Esophagus (tissue), 2 donors: Measurements from ENCODE around the gene DCLK3. TPM values are rescaled to one million over a fixed set of nuclear protein-coding genes. Genes with fewer than 3 reads are reported as not detected.

Experiments used
- H3K27ac ChIP-seq, 2 donors: one replicate each; pipeline ENCODE4 v1.5.1; 2013; ENCODE audit warnings: low read depth in 2 of 2, mild to moderate bottlenecking in 2 of 2, inconsistent platforms in 1 of 2, low read length in 1 of 2, moderate library complexity in 1 of 2
- H3K27me3 ChIP-seq, 2 donors: one replicate each; pipeline ENCODE4 v1.6.1; 2013; ENCODE audit warnings: low read length in 2 of 2, control low read depth in 1 of 2, mild to moderate bottlenecking in 1 of 2; ENCODE audit not compliant: insufficient read depth in 2 of 2, control insufficient read depth in 1 of 2
- H3K36me3 ChIP-seq, 2 donors: one replicate each; pipeline ENCODE4 v1.6.1; 2013; ENCODE audit warnings: low read length in 1 of 2; ENCODE audit not compliant: control insufficient read depth in 2 of 2, insufficient read depth in 2 of 2
- H3K4me1 ChIP-seq, 2 donors: one replicate each; pipeline ENCODE4 v1.6.1; 2013; ENCODE audit warnings: low read length in 1 of 2; ENCODE audit not compliant: control insufficient read depth in 2 of 2, insufficient read depth in 2 of 2
- H3K4me3 ChIP-seq, 2 donors: one replicate each; pipeline ENCODE4 v1.5.1; 2013; ENCODE audit warnings: low read length in 2 of 2, mild to moderate bottlenecking in 2 of 2, low read depth in 1 of 2, moderate library complexity in 1 of 2
- H3K9me3 ChIP-seq, 2 donors: one replicate each; pipeline ENCODE4 v1.6.1; 2013; ENCODE audit warnings: mild to moderate bottlenecking in 2 of 2, low read depth in 1 of 2, low read length in 1 of 2, moderate library complexity in 1 of 2; ENCODE audit not compliant: control insufficient read depth in 2 of 2, insufficient read depth in 1 of 2
- WGBS, 2 donors: extraction: QIAGEN DNeasy Blood & Tissue Kit; methylation state at CpG; one replicate each; pipeline ENCODE4 v1.1.7; 2013; 5-methylcytosine and 5-hydroxymethylcytosine counted together
- polyA plus RNA-seq, 2 donors: library from polyadenylated mRNA; stranded (reverse); fragments of 200-250 nt; gene quantifications; one replicate each; pipeline ENCODE4 v1.2.3, GENCODE V29; 2013
- donor health status: healthy with polysubstance abuse.
- donor health status: Bipolar disorder and iron deficiency.

DCLK3 gene
- polyA plus RNA-seq, 2 donors = 0.01 to 0.02 TPM

DNA sequence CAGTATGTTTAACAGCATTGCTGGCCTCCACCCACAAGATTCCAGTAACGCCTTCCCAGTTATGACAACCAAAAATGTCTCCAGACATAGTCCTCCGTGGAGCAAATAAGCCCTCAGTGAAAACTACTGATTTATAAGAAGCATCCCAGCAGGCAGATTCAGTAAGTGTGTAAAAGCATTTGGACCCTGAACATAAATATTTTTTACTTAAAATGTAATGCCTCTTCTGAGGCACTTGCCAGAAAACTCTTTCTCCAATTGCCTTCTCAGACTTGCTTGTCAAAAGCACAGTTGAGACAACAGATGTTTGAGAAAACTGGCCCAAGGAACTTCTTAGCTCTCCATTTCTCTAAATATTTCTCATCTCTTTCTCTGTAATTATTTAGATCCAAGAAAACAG, 31.8 kb upstream of the DCLK3 start:
- H3K9me3 ChIP-seq = no peaks in the 10 kb centered on the region
- no peak overlapping the region for H3K27ac ChIP-seq
- no peaks in the 10 kb centered on the region for H3K36me3 ChIP-seq
- H3K27me3 ChIP-seq = peaks cover 0 to under 1% of the 10 kb centered on the region in 2 donors
- no peaks in the 10 kb centered on the region for H3K4me1 ChIP-seq
- WGBS, 2 donors = 69 to 72% methylated on average over 2 of the region's 2 CpGs
- H3K4me3 ChIP-seq = no peak overlapping the region

DNA sequence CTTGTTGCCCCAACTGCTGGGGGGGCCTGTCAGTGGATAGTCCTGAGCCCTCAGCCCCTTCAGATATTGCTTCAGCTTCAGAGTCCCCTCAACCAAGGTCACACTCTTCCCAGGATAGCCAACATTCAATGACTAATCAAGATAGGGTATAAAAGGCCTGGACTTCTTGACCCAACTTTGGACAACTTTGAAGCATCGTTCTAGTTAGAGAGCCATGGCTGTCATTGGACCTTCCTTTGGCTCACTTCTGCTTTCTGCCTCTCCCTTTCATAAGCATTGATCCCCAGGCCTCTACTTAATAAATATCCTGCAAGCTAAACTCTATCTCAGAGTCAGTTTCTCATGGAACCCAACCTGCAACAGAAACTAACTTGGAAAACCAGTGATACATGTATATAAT, 31.3 kb upstream of the DCLK3 start:
- H3K27ac ChIP-seq = no peak overlapping the region
- no peaks in the 10 kb centered on the region for H3K36me3 ChIP-seq
- H3K4me1 ChIP-seq = no peaks in the 10 kb centered on the region
- 80 to 89% methylated on average over 1 of the region's 1 CpG for WGBS, 2 donors
- H3K9me3 ChIP-seq = no peaks in the 10 kb centered on the region
- H3K4me3 ChIP-seq = no peak overlapping the region
- H3K27me3 ChIP-seq = peaks cover 0 to 4% of the 10 kb centered on the region in 2 donors

DNA sequence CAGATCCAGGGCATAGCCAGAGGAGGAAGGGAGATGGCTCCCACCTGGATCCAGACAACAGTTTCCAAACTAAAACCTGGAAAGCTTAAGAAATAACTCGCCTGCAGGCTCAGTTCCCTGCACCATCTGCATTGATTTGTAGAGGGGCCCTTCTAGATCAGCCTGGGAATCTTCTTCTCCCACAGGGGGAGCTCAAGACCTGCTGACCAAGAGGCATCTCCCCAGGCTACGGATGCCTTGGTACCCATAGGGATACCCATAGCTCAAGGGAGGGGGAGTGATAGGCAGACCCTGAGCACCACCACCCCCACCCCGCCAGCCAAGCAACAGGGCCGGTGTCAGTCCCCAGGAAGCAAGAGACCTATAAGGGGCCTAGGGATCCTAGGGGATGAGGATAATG, 28.0 kb upstream of the DCLK3 start:
- WGBS, 2 donors = 66 to 70% methylated on average over 4 of the region's 4 CpGs
- no peaks in the 10 kb centered on the region for H3K9me3 ChIP-seq
- H3K36me3 ChIP-seq = no peaks in the 10 kb centered on the region
- no peak overlapping the region for H3K27ac ChIP-seq
- H3K27me3 ChIP-seq = peaks cover 0 to 4% of the 10 kb centered on the region in 2 donors
- no peaks in the 10 kb centered on the region for H3K4me1 ChIP-seq
- no peak overlapping the region for H3K4me3 ChIP-seq

DNA sequence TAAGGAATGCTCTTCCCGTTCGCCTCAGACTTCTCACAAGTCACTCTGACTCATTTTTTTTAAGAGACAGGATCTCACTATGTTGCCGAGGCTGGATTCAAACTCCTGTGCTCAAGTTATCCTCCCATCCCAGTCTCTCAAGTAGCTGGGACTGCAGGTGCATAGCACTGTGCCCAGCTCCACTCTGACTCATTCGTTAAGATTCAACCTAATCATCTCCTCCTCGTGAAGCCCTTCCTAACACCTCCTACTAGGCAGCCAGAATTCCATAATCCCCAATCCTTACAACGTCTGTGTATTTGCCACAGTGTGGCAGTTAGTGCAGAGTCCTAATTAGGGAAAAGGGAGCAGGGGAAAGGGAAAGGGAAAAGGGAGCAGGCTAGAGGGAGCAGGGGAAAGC, 26.4 kb upstream of the DCLK3 start:
- no peak overlapping the region for H3K4me3 ChIP-seq
- peaks cover 0 to 4% of the 10 kb centered on the region in 2 donors for H3K27me3 ChIP-seq
- WGBS, 2 donors = 51 to 63% methylated on average over 6 of the region's 6 CpGs
- H3K36me3 ChIP-seq = no peaks in the 10 kb centered on the region
- no peaks in the 10 kb centered on the region for H3K9me3 ChIP-seq
- H3K4me1 ChIP-seq = no peaks in the 10 kb centered on the region
- H3K27ac ChIP-seq = no peak overlapping the region

DNA sequence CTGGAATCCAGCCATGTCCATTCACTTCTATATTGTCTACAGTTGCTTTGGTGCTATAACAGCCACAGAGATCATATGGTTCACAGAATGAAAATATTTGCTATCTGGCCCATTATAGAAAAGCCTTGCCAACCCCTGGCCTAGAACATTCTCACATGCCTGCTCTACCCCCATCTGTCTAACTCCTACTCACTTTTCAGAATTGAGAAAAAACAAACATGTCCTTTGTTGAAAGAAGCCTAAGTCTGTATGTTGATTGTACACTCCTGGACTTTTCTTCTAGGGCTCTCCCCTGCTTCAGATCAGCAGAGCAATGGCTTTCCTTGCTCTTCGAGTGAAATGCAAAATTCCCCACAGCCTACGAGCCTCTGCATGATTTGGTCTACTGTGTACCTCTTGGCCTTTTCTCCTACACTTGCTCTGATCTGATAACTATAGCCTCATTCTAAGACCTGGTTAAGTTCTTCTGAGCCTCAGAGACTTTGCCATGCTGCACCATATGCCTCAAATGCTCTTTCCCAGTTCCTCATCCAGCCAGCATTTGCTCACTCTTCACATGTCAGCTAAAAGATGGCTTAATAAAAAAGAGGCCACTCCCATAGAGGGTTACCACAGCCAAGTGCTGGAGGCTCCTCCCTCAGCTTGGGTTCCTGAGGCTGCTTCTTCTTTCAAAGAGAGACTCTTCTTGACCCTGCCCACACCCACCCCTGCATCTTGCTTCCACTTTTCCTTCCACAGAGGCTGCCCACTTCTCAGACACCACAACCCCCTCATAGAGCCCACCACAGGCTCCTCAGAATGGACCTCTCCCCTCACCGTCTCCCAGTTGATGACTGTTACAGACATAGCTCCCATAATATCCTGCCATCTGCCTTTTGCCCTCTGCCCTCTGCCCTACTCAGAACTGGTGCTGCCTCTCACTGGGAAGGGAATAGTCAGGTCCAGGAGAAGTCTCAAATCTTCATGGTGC, 22.9 kb upstream of the DCLK3 start:
- Histone ChIP-seq H3K27me3 (peaks cover 0 to 4% of the 10 kb centered on the region in 2 donors), H3K4me3 (no peak overlapping the region), H3K9me3 (no peaks in the 10 kb centered on the region), H3K27ac (no peak overlapping the region), H3K4me1 (no peaks in the 10 kb centered on the region), H3K36me3 (no peaks in the 10 kb centered on the region)
- 70 to 83% methylated on average over 3 of the region's 3 CpGs for WGBS, 2 donors

DNA sequence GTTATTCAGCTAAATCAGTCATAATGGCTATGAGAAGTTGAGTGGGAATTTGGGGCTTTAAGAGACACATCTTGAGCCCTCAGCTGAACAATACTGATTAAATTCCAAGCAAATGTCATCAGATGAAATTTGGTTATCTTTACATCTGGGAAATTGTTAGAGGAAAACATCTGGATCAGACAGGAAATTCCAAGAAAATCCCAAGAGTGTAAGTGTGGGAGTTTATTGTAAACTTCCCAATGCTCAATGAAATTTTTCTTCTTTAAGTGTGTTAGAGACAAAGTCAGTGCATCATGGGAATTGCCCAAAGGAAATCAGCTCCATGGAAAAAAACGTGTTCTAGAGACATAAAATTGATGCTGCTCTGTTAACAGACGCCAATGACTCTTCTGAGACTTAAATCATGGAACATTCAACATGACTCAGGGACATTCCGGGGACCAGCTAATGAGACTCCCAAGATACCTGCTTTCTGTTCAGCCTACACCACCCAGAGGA, 19.8 kb upstream of the DCLK3 start:
- no peak overlapping the region for H3K27ac ChIP-seq
- H3K4me1 ChIP-seq = no peaks in the 10 kb centered on the region
- no peaks in the 10 kb centered on the region for H3K9me3 ChIP-seq
- H3K36me3 ChIP-seq = no peaks in the 10 kb centered on the region
- WGBS, 2 donors = 52 to 65% methylated on average over 3 of the region's 3 CpGs
- no peaks in the 10 kb centered on the region for H3K27me3 ChIP-seq
- H3K4me3 ChIP-seq = no peak overlapping the region

DNA sequence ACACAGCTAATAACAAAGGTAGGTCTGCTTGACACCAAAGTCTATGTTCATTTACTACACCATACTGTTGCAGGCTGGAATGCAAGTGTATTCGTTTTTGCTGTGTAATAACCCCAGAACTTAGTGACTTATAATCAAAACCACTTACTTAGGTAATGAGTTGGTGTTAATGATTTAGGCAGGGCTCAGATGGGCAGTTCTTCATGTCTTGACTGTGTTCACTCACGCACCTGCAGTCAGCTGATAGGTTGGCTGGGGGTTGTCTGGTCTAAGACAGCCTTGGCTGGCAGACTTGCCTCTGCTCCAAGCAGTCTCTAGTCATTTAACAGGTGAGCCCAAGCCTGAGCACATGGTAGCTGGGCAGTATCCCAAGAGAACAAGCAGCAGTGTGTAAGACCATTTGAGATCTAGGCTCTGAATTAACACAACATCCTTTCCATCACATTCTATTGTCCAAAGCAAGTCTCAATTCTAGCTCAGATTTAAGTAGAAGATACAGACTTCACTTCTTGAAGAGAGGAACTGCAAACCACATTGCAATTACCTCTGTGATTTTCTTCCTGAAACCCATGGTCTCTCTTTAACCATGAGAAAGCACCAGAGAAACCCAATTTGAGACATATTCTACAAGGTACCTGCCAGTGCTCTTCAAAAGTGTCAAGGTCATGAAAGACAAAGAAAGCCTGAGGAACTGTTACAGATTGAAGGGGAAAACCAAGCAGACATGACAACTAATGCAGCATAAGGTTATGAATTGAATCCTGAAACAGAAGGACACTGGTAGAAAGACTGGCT, 13.3 kb upstream of the DCLK3 start:
- 68 to 80% methylated on average over 2 of the region's 2 CpGs for WGBS, 2 donors
- H3K9me3 ChIP-seq = no peaks in the 10 kb centered on the region
- H3K4me3 ChIP-seq = no peak overlapping the region
- no peaks in the 10 kb centered on the region for H3K27me3 ChIP-seq
- no peak overlapping the region for H3K27ac ChIP-seq
- H3K36me3 ChIP-seq = no peaks in the 10 kb centered on the region
- no peaks in the 10 kb centered on the region for H3K4me1 ChIP-seq

DNA sequence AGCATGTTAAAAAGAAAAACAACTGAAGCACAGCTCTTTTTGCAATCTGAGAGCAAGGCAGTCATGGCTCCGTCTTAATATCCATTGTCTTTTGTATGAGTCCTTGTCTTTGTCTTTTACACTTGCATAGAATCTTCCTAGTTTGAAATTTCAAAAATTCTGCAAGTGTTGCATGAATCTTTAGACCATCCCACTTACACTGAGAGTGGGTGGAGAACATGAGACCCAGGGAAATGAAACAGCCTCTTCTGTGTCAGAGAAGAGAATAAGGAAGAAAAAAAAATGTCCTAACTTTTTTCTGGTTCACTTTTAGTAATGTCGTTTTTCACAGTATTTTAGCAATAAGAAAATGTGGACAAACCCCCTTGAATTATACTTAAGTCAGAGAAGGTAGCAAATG, 12.1 kb upstream of the DCLK3 start:
- H3K36me3 ChIP-seq = no peaks in the 10 kb centered on the region
- 42 to 47% methylated on average over 2 of the region's 2 CpGs for WGBS, 2 donors
- H3K27me3 ChIP-seq = no peaks in the 10 kb centered on the region
- no peak overlapping the region for H3K4me3 ChIP-seq
- H3K4me1 ChIP-seq = no peaks in the 10 kb centered on the region
- no peak overlapping the region for H3K27ac ChIP-seq
- no peaks in the 10 kb centered on the region for H3K9me3 ChIP-seq

DNA sequence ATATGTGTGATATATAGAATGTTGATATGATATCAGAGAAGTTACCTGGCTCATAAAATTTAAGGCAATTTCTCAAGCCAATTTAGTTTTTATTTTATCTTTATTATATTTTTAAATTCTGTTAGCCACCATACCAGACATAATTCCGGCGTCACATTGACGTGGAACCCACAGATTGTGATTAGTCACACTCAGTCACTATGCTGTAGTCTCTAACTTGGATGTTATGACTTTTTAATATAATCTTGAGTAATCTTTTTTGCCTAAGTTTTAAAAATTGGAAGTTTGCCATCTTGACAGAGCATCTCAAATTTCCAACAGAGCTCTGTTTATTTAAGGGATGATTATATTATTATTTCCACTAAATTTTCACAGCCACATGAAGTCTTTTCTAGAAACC, 9.7 kb upstream of the DCLK3 start:
- Histone ChIP-seq H3K4me1 (no peaks in the 10 kb centered on the region), H3K9me3 (no peaks in the 10 kb centered on the region), H3K27me3 (peaks cover 0 to 4% of the 10 kb centered on the region in 2 donors), H3K27ac (no peak overlapping the region), H3K36me3 (no peaks in the 10 kb centered on the region), H3K4me3 (no peak overlapping the region)
- WGBS, 2 donors = 54 to 58% methylated on average over 3 of the region's 3 CpGs
